HG03025 (cell line): ENCODE results near the gene HRH2.
"Not testable (repeated sequence)": the region's sequence is repeated elsewhere in the genome, so short reads cannot be mapped to it uniquely, and the experiment has no call there.

Experiments
- ATAC-seq: cut with Tn5 transposase; IDR thresholded peaks from one replicate; pipeline ENCODE4 v1.9.1; 2021; ENCODE audit warnings: mild to moderate bottlenecking, moderate library complexity; ENCODE audit not compliant: unreplicated experiment, low FRiP score

Gene HRH2

GRCh38 chr5:175753536-175754402 is 95.9 kb downstream of the HRH2 start:
- ATAC-seq, result no peak

- ATAC-seq, result not testable (repeated sequence)
Observed at GRCh38 chr5:175759991-175760390, 102.1 kb downstream of the HRH2 start.
